Ishikawa (cell line): ENCODE measurements around the gene C1QL4.

Experiments used
- CEBPB ChIP-seq: IDR thresholded peaks from 2 replicates; pipeline ENCODE4 v1.6.1; 2012
- FOXM1 ChIP-seq: IDR thresholded peaks from 2 replicates; pipeline ENCODE4 v1.6.1; 2012; ENCODE audit warnings: low read depth, borderline replicate concordance
- MAX ChIP-seq: IDR thresholded peaks from 2 replicates; pipeline ENCODE4 v1.6.1; 2012
- RAD21 ChIP-seq: IDR thresholded peaks from 2 replicates; pipeline ENCODE4 v1.6.1; 2012; ENCODE audit warnings: low read depth
- TAF1 ChIP-seq: IDR thresholded peaks from 2 replicates; pipeline ENCODE4 v1.6.1; 2012; ENCODE audit warnings: low read depth, mild to moderate bottlenecking
- TF ChIP-seq, protein P1 (sequence below): IDR thresholded peaks from 2 replicates; pipeline ENCODE4 v1.6.1; 2012; ENCODE audit warnings: low read depth, mild to moderate bottlenecking

DNA sequence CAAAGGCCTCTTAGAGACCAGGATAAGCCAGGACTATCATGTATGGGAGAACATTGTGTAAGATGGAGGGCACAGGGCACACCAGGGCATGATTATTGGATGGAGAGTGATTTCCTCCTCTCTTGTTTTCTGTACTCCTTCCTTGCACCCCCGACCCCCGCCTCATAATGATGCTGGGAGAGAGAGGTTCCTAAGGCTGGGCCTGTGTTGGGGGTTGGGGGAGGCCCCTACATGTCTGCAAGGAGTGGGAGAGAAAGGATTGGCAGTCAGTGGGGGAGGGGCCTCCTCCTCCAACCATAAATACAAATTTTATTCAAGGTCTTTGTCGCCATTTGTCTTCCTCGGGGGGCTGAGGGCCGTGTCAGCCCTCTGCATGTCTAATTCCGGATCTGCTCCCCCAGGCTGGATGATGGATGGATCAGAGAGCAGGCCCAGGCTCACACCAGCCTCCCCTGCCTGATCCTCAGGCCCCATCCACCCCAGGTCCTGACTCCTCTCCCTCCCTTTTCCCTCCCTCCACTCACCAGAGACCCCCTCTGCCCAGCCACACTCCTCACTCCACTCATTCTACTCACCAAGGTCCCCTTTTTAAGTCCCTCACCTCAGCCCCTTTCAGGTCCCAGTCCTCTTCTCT, 2.0 kb upstream of the C1QL4 start:
- TF ChIP-seq RAD21 (no peak), MAX (no peak), TAF1 (no peak), FOXM1 (no peak), CEBPB (no peak)
- TF ChIP-seq, protein P1, sequence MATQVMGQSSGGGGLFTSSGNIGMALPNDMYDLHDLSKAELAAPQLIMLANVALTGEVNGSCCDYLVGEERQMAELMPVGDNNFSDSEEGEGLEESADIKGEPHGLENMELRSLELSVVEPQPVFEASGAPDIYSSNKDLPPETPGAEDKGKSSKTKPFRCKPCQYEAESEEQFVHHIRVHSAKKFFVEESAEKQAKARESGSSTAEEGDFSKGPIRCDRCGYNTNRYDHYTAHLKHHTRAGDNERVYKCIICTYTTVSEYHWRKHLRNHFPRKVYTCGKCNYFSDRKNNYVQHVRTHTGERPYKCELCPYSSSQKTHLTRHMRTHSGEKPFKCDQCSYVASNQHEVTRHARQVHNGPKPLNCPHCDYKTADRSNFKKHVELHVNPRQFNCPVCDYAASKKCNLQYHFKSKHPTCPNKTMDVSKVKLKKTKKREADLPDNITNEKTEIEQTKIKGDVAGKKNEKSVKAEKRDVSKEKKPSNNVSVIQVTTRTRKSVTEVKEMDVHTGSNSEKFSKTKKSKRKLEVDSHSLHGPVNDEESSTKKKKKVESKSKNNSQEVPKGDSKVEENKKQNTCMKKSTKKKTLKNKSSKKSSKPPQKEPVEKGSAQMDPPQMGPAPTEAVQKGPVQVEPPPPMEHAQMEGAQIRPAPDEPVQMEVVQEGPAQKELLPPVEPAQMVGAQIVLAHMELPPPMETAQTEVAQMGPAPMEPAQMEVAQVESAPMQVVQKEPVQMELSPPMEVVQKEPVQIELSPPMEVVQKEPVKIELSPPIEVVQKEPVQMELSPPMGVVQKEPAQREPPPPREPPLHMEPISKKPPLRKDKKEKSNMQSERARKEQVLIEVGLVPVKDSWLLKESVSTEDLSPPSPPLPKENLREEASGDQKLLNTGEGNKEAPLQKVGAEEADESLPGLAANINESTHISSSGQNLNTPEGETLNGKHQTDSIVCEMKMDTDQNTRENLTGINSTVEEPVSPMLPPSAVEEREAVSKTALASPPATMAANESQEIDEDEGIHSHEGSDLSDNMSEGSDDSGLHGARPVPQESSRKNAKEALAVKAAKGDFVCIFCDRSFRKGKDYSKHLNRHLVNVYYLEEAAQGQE: no peak
